ENCODE results near the gene SEC61G. TPM values are rescaled to one million over a fixed set of nuclear protein-coding genes. Genes with fewer than 3 reads are reported as not detected.
A peak's percentile ranks its signal among the peaks of the same experiment; 100 is the strongest.

Gene SEC61G
- polyA plus RNA-seq, 1 experiment, result 344 TPM

GRCh38 chr7:54778696-54779540 lies 19.9 kb upstream of the SEC61G start:
- TF ChIP-seq, protein P1, sequence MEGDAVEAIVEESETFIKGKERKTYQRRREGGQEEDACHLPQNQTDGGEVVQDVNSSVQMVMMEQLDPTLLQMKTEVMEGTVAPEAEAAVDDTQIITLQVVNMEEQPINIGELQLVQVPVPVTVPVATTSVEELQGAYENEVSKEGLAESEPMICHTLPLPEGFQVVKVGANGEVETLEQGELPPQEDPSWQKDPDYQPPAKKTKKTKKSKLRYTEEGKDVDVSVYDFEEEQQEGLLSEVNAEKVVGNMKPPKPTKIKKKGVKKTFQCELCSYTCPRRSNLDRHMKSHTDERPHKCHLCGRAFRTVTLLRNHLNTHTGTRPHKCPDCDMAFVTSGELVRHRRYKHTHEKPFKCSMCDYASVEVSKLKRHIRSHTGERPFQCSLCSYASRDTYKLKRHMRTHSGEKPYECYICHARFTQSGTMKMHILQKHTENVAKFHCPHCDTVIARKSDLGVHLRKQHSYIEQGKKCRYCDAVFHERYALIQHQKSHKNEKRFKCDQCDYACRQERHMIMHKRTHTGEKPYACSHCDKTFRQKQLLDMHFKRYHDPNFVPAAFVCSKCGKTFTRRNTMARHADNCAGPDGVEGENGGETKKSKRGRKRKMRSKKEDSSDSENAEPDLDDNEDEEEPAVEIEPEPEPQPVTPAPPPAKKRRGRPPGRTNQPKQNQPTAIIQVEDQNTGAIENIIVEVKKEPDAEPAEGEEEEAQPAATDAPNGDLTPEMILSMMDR (IDR thresholded peaks at IDR 0.05; ENCODE audit: low read depth, low read length), result no peak
- no peak for DNase-seq (ENCODE audit: low read depth, low spot score)
- POLR2A ChIA-PET, result interaction anchor here (0.5 kb wide), 1 partner anchor 755 kb away, joined by 3 read pairs; no protein-coding TSS in a partner anchor

DNA sequence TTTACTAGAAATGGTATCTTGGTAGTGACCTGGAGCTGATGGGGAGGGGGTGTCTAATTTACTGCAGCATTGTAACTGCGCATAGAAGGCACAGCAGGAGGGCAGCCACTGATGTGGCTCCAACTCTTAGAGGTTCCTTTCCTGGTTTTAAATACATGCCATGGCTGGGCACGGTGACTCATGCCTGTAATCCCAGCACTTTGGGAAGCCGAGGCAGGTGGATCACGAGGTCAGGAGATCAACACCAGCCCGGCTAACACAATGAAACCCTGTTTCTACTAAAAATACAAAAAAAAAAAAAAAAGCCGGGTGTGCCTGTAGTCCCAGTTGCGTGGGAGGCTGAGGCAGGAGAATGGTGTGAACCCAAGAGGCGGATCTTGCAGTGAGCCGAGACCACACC lies 19.2 kb upstream of the SEC61G start:
- Histone ChIP-seq H3K4me3 (ENCODE audit: low read depth, low read length) (no peak overlapping the region), H3K27ac (ENCODE audit: low read depth, low read length) (no peak overlapping the region), H3K27me3 (ENCODE audit: control insufficient read depth, insufficient read depth, low read length) (no peaks in the 10 kb centered on the region), H3K9me3 (ENCODE audit: control insufficient read depth, insufficient read depth, low read length) (no peaks in the 10 kb centered on the region)
- ChIA-PET POLR2A (interaction anchor here (0.5 kb wide), 1 partner anchor 756 kb away, joined by 3 read pairs; no protein-coding TSS in a partner anchor), CTCF (interaction anchor here (0.7 to 14.1 kb wide), 3 partner anchors 10 to 493 kb away, joined by 3 to 360 read pairs (median 10); no protein-coding TSS in a partner anchor)
- TF ChIP-seq, protein P1 (IDR thresholded peaks at IDR 0.05; ENCODE audit: low read depth, low read length), result no peak
- no peak for DNase-seq (ENCODE audit: low read depth, low spot score)

More at GRCh38 chr7:54778696-54779540, 19.9 kb upstream of the SEC61G start:
- H3K4me3 ChIP-seq (ENCODE audit: low read depth, low read length), result no peak overlapping the region
- CTCF ChIA-PET, result interaction anchor here (2.0 to 14.1 kb wide), 2 partner anchors 475 to 492 kb away, joined by 10 to 360 read pairs; no protein-coding TSS in a partner anchor
- H3K27me3 ChIP-seq (ENCODE audit: control insufficient read depth, insufficient read depth, low read length), result no peaks in the 10 kb centered on the region
- no peak overlapping the region for H3K27ac ChIP-seq (ENCODE audit: low read depth, low read length)
- H3K9me3 ChIP-seq (ENCODE audit: control insufficient read depth, insufficient read depth, low read length), result no peaks in the 10 kb centered on the region

DNA sequence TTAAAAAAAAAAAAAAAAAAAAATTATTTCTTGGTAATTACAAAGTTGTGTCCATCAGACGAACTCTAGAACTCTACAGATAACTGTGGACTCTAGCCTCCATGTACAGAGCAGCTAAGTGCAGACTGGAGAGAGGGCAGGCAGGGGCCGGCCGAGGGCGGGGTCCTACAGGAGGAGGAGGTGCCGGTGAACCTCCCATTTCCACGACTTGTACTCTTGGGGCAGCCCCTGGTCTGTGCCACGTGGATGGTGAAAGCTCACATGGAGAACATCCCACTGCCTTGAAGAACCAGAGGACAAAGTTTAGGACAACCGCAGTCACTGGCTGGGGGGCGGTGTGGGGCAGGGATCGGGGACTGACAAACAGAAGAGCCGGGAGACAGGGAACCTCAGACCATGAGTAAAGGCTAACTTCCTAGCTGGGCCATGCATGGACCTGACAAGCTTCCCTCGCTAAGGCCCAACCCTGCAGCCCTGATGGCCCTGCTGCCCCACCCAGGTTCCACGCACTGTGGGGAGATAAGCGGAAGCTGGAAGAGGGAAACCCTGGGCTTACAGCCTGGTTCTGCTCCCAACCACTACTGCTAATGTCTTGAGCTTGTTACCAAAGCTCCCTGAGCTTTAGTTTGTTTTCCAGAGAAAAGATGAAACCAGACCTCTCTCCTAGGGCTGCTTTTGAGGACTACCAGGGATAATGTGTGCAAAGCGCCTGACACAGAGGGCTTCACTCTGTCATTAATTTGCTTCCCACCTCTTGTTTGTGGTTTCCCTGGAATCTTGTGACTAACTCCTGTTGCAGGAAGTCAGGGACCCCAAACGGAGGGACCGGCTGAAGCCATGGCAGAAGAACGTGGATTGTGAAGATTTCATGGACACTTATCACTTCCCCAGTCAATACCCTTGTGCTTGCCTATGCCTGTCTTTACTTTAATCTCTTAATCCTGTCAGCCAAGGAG lies 16.1 kb upstream of the SEC61G start:
- ChIA-PET CTCF (interaction anchor here (0.7 to 14.1 kb wide), 28 partner anchors 13 to 639 kb away, joined by 3 to 360 read pairs (median 8); partner anchors contain the start of gene SEC61G), POLR2A (interaction anchor here (0.5 kb wide), 1 partner anchor 416 kb away, joined by 11 read pairs; no protein-coding TSS in a partner anchor)
- Histone ChIP-seq H3K27me3 (ENCODE audit: control insufficient read depth, insufficient read depth, low read length) (no peaks in the 10 kb centered on the region), H3K4me3 (ENCODE audit: low read depth, low read length) (no peak overlapping the region), H3K27ac (ENCODE audit: low read depth, low read length) (no peak overlapping the region), H3K9me3 (ENCODE audit: control insufficient read depth, insufficient read depth, low read length) (no peaks in the 10 kb centered on the region)
- no peak for DNase-seq (ENCODE audit: low read depth, low spot score)
- TF ChIP-seq, protein P1 (IDR thresholded peaks at IDR 0.05; ENCODE audit: low read depth, low read length), result no peak

DNA sequence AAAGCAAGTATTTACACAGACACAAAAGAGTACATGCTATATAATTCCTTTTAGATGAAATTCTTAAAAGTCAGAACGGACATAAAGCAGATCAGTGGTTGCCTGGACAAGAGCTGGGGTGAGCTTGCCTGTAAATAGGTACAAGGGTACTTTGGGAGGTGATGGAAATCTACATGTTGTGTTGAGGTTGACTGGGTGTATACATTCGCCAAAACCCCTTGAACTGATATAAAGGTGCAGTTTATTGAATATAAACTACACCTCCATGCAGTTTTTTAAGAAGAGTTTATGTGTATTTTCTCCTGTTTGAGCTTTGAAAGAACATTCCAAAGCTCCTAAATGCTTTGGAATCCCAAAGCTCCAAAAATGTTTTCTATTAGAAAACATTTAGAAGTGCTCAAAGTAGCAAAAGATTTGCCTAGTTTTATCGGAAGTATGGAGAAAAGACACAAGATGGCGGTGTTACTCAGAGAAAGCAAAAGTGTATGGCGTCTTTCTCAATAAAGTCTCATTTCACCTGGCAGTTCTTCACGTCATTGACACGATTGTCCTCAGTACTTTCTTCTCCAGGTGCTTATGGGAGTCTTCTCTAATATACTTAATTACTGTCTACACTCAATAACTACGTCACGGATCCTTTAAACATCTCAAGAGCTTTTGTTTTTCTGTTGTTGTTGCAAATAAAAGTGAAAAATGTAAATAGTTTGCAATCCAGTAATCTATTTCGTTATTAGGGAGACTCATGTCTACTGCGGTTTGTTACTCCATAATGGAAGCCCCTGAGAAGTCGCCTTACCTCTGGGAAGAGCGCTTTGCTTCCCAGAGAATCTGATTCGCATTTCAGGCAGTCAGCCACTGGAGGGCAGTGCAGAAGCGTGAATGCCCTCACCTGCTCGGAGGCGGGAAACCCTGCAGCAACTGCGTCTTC lies 14.7 kb upstream of the SEC61G start:
- ChIA-PET CTCF (interaction anchor here (0.5 to 14.1 kb wide), 109 partner anchors 8 to 1325 kb away, joined by 3 to 360 read pairs (median 4); partner anchors contain the start of genes EGFR and SEC61G), POLR2A (interaction anchor here (0.5 kb wide), 1 partner anchor 418 kb away, joined by 11 read pairs; no protein-coding TSS in a partner anchor)
- Histone ChIP-seq H3K4me3 (ENCODE audit: low read depth, low read length) (peak overlapping the region; percentile 28), H3K27ac (ENCODE audit: low read depth, low read length) (no peak overlapping the region), H3K9me3 (ENCODE audit: control insufficient read depth, insufficient read depth, low read length) (no peaks in the 10 kb centered on the region), H3K27me3 (ENCODE audit: control insufficient read depth, insufficient read depth, low read length) (no peaks in the 10 kb centered on the region)
- DNase-seq (ENCODE audit: low read depth, low spot score), result peak; percentile 57
- TF ChIP-seq, protein P1 (IDR thresholded peaks at IDR 0.05; ENCODE audit: low read depth, low read length), result peak; percentile 92
